HG03064 (cell line): Measurements from ENCODE around the gene PRRT1B.
"Not testable (repeated sequence)": the region's sequence is repeated elsewhere in the genome, so short reads cannot be mapped to it uniquely, and the experiment has no call there.

Source experiments
- ATAC-seq: cut with Tn5 transposase; IDR thresholded peaks from one replicate; pipeline ENCODE4 v1.9.1; 2021; ENCODE audit warnings: low read depth; ENCODE audit not compliant: unreplicated experiment

PRRT1B gene

GRCh38 chr9:131549186-131549585, 3.9 kb downstream of the PRRT1B start:
- not testable (repeated sequence) for ATAC-seq

GRCh38 chr9:131550465-131550864, 5.1 kb downstream of the PRRT1B start:
- ATAC-seq, result not testable (repeated sequence)

- no peak for ATAC-seq
Observed at GRCh38 chr9:131552030-131552429, 6.7 kb downstream of the PRRT1B start.

- no peak for ATAC-seq
Observed at GRCh38 chr9:131554087-131554842, 8.9 kb downstream of the PRRT1B start.

GRCh38 chr9:131554843-131555351, 9.6 kb downstream of the PRRT1B start:
- no peak for ATAC-seq

GRCh38 chr9:131555841-131556673, 10.7 kb downstream of the PRRT1B start:
- ATAC-seq, result no peak

- no peak for ATAC-seq
Observed at GRCh38 chr9:131557855-131558548, 12.7 kb downstream of the PRRT1B start.

GRCh38 chr9:131559421-131560000, 14.2 kb downstream of the PRRT1B start:
- no peak for ATAC-seq

- ATAC-seq, result no peak
Observed at GRCh38 chr9:131562032-131562959, 17.0 kb downstream of the PRRT1B start.

GRCh38 chr9:131565369-131565768, 20.0 kb downstream of the PRRT1B start:
- no peak for ATAC-seq

- ATAC-seq, result no peak
Observed at GRCh38 chr9:131566158-131566557, 20.8 kb downstream of the PRRT1B start.

- ATAC-seq, result no peak
Observed at GRCh38 chr9:131567910-131568309, 22.6 kb downstream of the PRRT1B start.

- no peak for ATAC-seq
Observed at GRCh38 chr9:131574730-131575640, 29.7 kb downstream of the PRRT1B start.

- no peak for ATAC-seq
Observed at GRCh38 chr9:131575946-131576853, 30.9 kb downstream of the PRRT1B start.

GRCh38 chr9:131577005-131578000, 32.0 kb downstream of the PRRT1B start:
- ATAC-seq, result no peak

GRCh38 chr9:131578021-131578420, 32.7 kb downstream of the PRRT1B start:
- ATAC-seq, result no peak
